ENCODE results near the gene TBL1X.

The TBL1X gene

DNA sequence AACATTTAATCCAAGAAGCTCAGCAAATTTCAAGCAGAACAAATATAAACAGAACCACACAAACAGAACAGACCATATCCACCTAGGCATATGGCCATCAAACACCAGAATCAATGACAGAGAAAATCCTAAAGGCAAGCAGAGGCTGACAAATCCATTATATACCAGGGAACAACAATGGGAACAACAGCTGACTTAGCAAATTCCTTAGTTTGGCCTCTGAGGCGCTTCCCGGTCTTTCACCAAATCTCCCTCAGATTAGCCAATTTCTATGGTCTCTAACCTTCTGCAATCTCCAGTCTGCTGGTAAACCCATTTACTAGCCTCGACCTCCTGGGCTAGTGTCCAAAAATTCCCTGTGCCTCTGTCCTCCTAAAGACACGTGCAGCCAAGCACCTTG lies 241.6 kb downstream of the TBL1X start:
- H3K4me3 ChIP-seq (ENCODE audit: low read depth, low read length), result no peak overlapping the region
- no peak for DNase-seq (ENCODE audit: low read depth)
- in situ Hi-C loops (cut with HindIII; ENCODE audit: low sequenced_read_pairs), result no loop called here
- TF ChIP-seq, protein P1, sequence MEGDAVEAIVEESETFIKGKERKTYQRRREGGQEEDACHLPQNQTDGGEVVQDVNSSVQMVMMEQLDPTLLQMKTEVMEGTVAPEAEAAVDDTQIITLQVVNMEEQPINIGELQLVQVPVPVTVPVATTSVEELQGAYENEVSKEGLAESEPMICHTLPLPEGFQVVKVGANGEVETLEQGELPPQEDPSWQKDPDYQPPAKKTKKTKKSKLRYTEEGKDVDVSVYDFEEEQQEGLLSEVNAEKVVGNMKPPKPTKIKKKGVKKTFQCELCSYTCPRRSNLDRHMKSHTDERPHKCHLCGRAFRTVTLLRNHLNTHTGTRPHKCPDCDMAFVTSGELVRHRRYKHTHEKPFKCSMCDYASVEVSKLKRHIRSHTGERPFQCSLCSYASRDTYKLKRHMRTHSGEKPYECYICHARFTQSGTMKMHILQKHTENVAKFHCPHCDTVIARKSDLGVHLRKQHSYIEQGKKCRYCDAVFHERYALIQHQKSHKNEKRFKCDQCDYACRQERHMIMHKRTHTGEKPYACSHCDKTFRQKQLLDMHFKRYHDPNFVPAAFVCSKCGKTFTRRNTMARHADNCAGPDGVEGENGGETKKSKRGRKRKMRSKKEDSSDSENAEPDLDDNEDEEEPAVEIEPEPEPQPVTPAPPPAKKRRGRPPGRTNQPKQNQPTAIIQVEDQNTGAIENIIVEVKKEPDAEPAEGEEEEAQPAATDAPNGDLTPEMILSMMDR (IDR thresholded peaks at IDR 0.05; ENCODE audit: low read depth, low read length, missing control alignments), result no peak

DNA sequence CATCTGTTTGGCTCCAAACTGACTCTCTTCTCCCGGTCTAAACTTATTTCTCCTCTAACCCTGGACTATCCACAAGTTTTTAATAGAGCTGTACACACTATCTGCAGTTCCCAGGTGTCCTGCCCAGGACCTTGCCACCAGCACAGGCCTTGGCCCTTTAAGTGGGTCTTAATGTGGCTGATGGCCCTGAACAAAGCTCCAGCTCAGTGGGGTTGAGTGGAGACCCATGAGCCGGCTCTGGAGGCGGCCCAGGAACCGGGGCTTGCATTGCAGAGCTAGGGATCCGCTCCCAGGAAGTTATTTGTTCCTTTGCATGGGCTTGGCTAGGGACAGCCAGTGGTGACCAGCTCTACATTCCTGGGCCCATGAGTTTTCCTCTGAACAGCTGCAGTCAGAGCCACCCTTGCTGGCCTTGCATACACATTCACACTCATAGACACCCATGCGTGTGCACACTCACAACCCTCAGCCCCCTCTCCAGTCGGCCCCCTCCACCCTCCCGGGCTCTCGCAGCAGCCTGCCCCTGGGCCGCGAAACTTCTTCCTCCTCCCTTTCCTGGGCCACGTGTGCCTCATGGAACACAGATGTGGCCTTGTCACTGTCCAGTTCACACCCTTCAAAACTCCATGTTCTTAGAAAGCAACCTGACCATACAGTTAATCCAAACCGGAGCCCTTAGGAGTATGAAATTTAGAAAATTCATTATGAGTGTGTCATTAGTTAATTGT lies 242.6 kb downstream of the TBL1X start:
- H3K4me3 ChIP-seq (ENCODE audit: low read depth, low read length), result no peak overlapping the region
- in situ Hi-C loops (cut with HindIII; ENCODE audit: low sequenced_read_pairs), result no loop called here
- TF ChIP-seq, protein P1 (IDR thresholded peaks at IDR 0.05; ENCODE audit: low read depth, low read length, missing control alignments), result no peak
- no peak for DNase-seq (ENCODE audit: low read depth)

DNA sequence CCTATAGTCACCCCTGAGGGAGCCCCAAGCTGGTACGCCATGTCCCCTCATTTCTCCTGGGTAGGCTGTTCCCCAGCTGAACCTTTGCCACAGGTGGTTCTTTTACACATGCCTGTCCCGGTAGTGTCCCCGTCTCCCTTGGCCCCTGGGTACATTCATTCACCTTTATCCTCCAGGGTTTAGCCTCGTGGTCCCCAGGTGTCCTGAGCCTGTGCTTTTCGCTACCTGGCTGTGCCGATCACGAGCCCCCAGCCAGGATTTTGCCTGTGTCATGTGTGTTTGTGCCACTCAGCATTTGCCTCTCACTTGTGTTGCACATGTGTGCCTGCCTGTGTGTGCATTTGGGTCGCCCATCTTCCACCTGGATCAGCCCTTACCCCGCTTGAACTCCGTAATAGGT lies 243.2 kb downstream of the TBL1X start:
- DNase-seq (ENCODE audit: low read depth), result no peak
- no peak overlapping the region for H3K4me3 ChIP-seq (ENCODE audit: low read depth, low read length)
- TF ChIP-seq, protein P1 (IDR thresholded peaks at IDR 0.05; ENCODE audit: low read depth, low read length, missing control alignments), result no peak
- in situ Hi-C loops (cut with HindIII; ENCODE audit: low sequenced_read_pairs), result no loop called here

DNA sequence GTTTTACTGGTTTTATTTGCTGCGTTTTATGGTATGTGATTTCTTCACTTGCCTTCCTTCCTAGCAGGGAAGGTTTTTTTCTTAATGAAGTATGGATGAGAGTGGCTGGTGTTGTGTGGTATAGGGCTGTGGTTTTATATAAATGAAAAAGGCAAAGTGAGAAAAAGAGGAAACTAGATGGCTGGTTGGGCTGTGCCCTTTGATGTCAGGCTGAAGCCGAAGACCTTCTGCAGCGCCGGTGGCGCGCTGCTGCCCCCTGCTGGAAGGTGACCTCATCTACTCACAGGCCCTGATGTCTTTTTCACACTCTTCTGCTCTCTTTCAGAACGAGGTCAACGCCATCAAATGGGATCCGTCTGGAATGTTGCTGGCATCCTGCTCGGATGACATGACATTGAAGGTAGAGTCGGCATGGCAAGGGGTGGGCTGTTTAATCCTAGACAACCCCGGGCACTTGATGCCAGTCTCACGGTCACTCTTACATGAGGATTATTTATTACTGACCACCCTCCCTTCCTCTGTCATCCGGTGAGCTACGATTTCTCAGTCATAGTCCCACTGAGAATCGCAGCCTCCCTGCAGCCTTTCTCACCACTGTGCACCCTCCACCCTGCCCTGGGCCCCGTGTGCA lies 244.2 kb downstream of the TBL1X start:
- peak; percentile 26 for DNase-seq (ENCODE audit: low read depth)
- in situ Hi-C loops (cut with HindIII; ENCODE audit: low sequenced_read_pairs), result no loop called here
- TF ChIP-seq, protein P1 (IDR thresholded peaks at IDR 0.05; ENCODE audit: low read depth, low read length, missing control alignments), result peak; percentile 72
- no peak overlapping the region for H3K4me3 ChIP-seq (ENCODE audit: low read depth, low read length)

DNA sequence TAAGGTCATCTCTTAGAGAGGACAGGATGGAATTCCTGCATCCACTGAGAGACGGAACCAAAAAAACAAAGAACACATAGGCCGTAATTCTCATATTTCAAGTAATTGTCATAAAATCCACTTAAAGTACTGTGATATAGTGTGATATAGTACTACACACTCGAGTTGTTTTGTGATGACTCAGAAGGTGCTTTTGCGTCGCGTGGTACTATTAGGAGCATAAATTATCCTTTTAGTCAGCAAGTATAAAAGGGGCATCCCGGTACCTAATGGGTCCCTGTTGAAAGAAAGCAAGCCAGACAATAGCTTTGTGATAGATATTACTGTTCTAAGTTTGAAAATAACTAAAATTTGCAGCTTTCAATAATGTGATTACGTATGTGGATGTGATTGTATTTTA lies 245.5 kb downstream of the TBL1X start:
- no peak for DNase-seq (ENCODE audit: low read depth)
- TF ChIP-seq, protein P1 (IDR thresholded peaks at IDR 0.05; ENCODE audit: low read depth, low read length, missing control alignments), result no peak
- H3K4me3 ChIP-seq (ENCODE audit: low read depth, low read length), result no peak overlapping the region
- in situ Hi-C loops (cut with HindIII; ENCODE audit: low sequenced_read_pairs), result no loop called here

DNA sequence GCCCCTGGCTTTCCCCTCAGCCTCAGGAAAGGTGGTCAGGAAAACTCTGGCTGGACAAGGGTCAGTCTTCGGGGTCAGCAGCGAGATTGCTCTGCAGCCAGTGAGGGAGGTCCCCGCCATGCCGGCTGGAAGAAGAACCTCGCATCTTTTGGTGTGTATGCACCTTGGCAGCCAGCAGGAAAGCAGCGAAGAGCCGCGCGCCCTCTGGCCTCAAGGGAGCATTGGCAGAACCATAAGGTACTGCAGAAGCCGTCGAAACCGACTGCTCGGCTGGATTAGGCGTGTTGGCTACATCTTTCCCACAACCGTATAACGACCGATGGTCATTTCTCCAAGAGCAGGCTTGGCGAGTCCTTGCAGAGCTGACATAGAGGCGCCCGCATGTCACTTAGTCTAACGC lies 252.5 kb downstream of the TBL1X start:
- H3K4me3 ChIP-seq (ENCODE audit: low read depth, low read length), result no peak overlapping the region
- no peak for DNase-seq (ENCODE audit: low read depth)
- TF ChIP-seq, protein P1 (IDR thresholded peaks at IDR 0.05; ENCODE audit: low read depth, low read length, missing control alignments), result no peak
- in situ Hi-C loops (cut with HindIII; ENCODE audit: low sequenced_read_pairs), result no loop called here

Measured in astrocyte of the cerebellum (primary cell).